K562 treated with DMSO at 1 percent for 48 hours (cell line): ENCODE results near the gene IFNK. TPM values are rescaled to one million over a fixed set of nuclear protein-coding genes. Genes with fewer than 3 reads are reported as not detected.

Experiments
- total RNA-seq: library from RNA; unstranded; fragments of 300-600 nt; gene quantifications from 2 replicates; pipeline ENCODE4 v1.2.3, GENCODE V29; 2022; ENCODE audit warnings: low replicate concordance; ENCODE audit errors: extremely low read depth

IFNK gene
- total RNA-seq, result not detected in 2 replicates

GRCh38 chr9:27524236-27524635, at the start of gene IFNK:
Gene IFNK (plus strand): TSS chr9:27524290. CDS start chr9:27524337, 47 bp downstream.

GRCh38 chr9:27529316-27530278, 5.5 kb downstream of the IFNK start, which contains the start of gene MOB3B:
Gene MOB3B (minus strand): TSS chr9:27529814. CDS start chr9:27455550, 74,264 bp downstream.

GRCh38 chr9:27572918-27573633, 49.0 kb downstream of the IFNK start, which contains the start of gene C9orf72:
Gene C9orf72 (minus strand): TSS chr9:27573481. CDS start chr9:27567120, 6,361 bp downstream.

Other genes with a start within 250 kb of the IFNK start
- not detected in 2 replicates for gene EQTN, start 227.1 kb upstream of the IFNK start, total RNA-seq
- not detected in 2 replicates for gene MOB3B, start 5.5 kb downstream of the IFNK start, total RNA-seq
- gene C9orf72, start 49.2 kb downstream of the IFNK start, total RNA-seq, result not detected in 2 replicates